SU-DHL-6 (cell line): ENCODE data around the gene PDLIM5.

Experiments used
- CTCF ChIP-seq: fragments of 200-600 bp; sonication (generic); IDR thresholded peaks from one replicate; pipeline ENCODE4 v1.5.1; 2017; ENCODE audit warnings: antibody characterized with exemption, mild to moderate bottlenecking, low read length, moderate library complexity; ENCODE audit not compliant: insufficient read depth, poor library complexity, severe bottlenecking
- EZH2phosphoT487 ChIP-seq: fragments of 200-600 bp; sonication (generic), shearing (Covaris generic); conservative IDR thresholded peaks from 2 replicates; pipeline ENCODE4 v1.6.1; 2018; ENCODE audit warnings: mild to moderate bottlenecking, antibody characterized with exemption, low read length, moderate library complexity, mixed read lengths

- no peak for TF ChIP-seq CTCF
- no peak for TF ChIP-seq EZH2phosphoT487
These were observed 6.9 kb downstream of the PDLIM5 start for GRCh38 chr4:94458682-94459081.
